Stimulated activated CD4-positive, alpha-beta T cell treated with anti-CD3 and anti-CD28 coated beads, TNF-alpha, amount 100 ng/mL, for 48 hours (primary cell): ENCODE results near the gene NECTIN1.
"Not testable (repeated sequence)": the region's sequence is repeated elsewhere in the genome, so short reads cannot be mapped to it uniquely, and the experiment has no call there.

Experiments used
- DNase-seq, 3 donors: peaks; one replicate each; pipeline ENCODE4 v3.0.0-alpha.2; 2020; ENCODE audit warnings: low read depth in 3 of 3

The NECTIN1 gene

DNA sequence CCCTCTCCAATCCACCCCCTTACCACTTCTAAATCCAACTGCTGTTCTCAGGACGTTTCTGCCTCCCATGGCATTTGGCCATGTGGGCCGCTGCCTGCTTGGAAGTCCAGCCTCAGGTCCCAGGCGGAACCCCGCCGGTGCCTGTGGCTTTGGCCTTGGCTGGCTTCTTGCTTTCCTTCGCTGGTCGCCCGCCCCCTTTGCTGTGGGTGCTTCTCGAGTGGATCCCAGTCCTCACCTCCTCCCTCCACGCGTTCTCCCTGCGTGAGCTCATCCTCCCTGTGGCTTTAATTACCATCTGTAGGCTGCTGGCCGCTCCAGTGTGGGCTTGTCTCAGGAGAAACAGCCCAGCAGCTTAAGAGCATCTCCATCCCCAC, 111.7 kb downstream of the NECTIN1 start:
- no peak for DNase-seq

DNA sequence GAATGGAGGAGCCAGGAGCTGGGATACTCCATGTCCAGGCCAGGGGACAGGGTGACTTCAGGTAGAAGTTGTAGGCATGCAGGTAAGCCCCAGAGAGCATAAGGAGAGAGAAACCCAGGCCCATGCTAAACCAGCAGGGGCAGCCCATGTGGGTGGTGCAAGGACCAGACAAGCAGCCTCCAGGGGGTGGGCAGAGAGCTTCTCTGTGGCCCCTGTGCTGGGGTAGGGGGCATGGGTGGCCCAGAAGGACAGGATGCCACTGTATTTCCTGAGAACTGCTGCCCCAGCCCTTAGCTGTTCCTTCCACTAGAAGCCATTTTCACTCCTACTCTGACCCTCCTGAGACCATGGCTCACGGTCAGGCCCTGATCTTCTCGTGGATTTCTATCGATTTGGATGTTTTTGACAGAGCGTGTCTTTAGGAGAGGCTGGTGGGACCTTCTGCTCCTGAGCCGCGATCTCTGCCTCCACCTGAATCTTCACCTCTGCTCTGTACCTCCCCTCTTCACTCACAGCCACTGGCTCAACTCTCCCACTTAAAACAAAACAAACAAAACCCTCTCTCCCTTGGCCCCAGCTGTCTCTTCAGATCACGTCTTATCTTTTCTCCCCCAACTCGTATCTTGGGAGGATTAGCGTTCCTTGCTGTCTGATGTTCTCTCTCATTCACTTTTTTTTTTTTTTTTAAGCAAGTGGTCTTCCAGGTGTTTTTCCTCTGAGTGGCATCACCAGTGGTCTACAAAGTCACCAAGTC, 112.2 kb downstream of the NECTIN1 start:
- no peak for DNase-seq

DNA sequence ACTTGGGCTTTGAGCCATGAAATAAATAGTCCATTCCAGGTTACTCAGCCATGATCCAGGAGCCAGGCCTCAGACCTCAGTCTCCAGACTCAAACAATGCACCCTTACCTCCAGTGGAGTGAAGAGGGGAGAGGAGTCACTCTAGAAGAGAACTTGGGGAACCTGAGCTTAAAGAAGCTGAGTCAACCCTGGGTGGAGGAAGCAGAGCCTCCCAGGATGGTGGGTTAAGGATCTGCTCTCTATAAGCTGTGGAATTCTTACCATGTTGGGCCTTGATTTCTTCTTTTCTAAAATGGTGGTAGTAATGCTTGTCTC, 113.2 kb downstream of the NECTIN1 start:
- DNase-seq: no peak

DNA sequence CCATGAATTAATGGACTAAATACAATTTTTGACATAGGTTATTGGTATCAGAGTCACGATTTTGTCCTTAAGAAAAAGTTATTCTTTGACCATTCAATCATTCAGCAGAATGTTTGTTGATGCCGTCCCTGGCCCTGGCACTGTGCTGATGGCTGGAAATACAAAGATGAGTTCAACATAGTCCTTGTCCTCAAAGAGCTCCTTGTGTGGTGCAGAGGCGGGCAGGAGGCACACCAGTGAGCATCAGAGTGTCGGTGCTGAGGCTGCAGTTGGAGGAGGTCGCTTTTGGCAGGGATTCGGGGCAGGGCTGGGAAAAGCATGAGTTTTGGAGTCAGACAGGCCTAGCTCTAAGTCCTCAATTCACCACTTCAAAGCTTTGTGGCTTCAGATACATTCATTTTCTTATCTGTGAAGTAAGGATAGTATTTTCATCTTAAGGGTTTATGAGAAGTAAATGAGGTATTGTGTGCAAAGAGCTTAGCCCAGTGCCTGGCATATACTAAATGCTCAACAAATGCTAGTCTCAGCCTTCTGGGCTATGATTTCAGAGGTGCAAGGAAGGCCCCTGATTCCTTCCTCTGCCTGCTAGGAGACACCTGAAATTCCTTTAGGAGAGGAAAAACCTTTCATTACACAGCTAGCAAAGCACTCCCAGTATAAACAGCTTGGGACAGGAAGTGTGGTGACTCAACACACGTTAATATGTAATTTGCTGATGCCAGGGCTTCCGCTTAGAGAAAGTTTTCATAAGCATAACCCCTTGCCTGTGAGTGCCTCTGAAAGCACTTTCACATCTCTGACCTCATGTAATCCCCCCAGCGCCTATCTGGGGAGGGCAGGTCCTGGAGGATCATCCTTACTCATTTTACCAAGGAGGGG, 113.8 kb downstream of the NECTIN1 start:
- DNase-seq: no peak

DNA sequence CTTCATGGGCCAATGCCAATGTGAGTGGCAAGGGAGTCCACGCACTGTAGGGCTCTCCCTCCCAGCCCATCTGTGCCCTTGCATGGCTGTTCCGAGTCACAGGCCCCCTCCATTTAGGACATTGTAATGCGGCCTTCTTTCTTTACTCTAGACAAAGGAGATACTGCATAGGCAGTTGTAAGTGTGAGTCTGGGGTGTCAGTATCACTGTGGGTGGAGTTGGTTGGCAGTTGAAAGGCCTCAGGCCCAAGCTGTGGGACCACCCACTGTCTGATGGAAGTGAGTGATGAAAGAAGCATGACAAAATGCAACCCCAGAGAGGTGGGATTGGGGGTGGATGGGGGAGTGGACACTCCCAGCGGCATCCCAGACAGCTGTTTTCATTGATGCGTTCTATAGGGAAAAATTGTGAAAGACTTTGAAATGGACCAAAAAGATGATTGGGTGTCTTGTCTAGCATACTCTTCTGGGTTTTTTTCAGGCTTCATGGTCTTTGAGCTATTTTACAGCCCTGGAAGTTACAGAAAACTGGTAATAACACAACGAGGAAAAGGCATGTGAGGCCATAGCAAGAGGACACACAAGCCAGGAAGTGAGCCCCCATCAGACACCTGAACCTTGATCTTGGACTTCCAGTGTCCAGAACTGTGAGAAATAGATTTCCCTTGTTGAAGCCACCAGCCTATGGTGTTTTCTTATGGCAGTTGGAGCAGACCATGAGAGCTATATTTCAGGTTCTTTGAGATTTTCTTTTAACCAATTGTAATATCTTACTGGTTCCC, 114.6 kb downstream of the NECTIN1 start:
- no peak for DNase-seq

DNA sequence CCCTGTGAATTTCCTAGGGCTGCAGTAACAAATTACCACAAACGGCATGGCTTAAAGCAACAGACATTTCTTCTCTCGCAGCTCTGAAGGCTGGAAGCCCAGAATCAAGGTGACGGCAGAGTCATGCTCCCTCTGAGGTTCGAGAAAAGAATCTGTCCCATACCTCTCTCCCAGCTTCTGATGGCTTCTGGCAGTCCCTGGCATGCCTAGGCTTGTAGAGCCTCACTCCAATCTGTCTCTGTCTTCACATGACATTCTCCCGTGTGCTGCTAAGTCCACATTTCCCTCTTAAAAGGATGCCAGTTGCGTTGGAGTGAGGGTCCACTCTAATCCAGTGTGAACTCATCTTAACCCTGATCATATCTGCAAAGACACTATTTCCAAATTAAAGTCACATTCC, 116.2 kb downstream of the NECTIN1 start:
- DNase-seq: no peak

DNA sequence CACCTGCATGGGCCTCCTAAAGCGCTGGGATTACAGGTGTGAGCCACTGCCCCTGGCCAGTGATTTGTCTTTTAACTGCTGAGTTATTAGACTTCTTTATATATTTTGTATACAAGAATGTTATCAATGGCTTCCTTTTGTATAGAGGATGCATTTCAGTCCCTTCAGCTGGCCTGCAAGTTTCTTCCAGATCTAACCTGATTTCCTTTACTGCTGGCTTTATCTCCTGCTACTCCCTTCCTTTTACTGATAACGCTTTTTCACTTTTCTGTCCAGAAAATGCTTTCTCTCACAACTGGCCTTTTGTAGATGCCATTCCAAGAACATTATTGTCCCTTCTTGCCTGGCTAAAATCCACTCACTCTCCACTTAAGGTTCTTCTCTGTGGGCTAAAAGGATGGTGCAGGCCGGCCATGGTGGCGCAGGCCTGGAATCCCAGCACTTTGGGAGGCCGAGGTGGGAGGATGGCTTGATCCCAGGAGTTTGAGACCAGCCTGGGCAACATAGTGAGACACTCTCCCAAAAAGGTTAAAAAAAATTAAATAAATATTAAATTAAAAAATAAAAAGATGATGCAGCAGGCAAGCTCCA, 118.1 kb downstream of the NECTIN1 start:
- DNase-seq: no peak

DNA sequence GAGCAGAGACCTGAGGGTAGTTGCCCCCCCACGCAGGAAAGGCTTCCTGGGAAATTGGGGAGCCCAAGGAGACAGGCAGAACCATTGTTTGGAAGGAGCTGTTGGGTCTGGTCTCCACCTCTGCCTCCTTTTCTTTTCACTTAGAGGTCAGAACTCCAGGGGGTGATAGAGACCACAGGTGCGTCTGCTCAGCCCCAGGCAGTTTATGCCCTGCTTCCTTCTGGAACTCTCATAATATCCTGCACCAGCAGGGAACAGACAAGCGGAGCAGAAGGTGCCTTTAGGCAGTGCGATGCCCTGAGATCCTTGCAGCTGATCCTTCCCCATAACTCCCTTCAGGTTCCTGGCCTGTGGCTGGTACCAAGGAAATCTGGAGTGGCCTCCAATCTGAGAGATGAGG, 120.2 kb downstream of the NECTIN1 start:
- no peak for DNase-seq

DNA sequence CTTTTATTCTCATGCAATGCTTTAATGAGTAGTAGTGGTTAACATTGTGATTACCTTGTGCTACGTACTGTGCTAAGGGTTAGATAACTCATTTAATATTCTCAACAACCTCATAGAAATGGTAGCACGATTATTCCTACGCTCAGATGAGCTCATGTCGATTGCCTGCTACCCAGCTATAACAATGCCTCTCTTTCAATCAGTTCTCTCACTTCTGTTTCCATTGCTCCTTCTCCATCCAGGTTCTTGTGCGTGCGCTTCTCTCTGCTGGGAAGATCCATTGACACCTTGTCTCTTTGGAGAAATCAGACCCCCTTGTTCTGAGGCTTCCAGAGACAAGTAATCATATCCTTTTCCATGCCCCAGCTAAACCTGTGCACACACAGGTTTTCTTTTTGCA, 120.8 kb downstream of the NECTIN1 start:
- no peak for DNase-seq

DNA sequence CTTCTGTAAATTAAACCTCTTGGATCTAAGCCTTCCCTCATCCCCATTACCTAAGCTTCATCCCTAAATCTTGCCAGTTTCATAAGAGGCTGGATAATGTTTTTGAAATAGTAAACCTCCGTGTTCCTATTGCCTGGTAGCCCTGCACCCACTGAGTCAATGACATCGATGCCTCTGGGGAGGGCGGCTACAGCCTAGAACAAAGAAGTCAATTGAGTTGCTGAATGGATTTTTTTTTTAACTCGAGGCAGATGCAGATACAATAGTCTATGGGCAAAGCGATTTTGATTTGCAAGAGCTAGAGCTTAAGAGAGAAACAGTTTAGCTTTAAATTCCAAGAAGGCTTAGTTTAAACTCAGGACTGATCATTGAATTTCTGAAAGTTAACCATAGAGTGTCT, 121.3 kb downstream of the NECTIN1 start:
- no peak for DNase-seq

DNA sequence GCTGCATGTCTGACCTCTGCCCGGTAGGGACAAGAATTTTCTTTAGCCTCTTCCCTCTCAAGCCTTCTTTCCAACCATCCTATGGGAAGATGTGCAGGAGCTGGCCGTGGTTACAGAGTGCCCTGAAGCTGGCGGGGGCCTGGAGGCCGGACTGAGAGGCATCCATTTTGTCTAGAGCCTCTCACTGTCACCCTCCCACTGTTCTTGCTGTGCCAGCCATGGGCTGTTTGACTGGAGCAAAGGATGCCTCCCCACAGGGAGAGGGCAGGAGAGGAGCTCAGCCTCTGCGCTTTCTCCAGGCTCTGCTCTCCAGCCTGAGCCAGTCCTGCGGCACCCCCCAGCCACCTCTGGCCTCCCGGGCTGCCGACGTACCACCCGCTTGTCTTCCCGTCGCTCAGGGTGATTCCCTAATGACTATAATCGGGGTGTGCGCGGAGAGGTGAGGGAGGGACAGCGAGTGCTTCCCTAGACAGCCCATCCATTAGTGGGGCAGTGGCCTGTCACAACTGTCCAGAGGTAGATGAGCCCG, 123.8 kb downstream of the NECTIN1 start:
- DNase-seq: no peak

DNA sequence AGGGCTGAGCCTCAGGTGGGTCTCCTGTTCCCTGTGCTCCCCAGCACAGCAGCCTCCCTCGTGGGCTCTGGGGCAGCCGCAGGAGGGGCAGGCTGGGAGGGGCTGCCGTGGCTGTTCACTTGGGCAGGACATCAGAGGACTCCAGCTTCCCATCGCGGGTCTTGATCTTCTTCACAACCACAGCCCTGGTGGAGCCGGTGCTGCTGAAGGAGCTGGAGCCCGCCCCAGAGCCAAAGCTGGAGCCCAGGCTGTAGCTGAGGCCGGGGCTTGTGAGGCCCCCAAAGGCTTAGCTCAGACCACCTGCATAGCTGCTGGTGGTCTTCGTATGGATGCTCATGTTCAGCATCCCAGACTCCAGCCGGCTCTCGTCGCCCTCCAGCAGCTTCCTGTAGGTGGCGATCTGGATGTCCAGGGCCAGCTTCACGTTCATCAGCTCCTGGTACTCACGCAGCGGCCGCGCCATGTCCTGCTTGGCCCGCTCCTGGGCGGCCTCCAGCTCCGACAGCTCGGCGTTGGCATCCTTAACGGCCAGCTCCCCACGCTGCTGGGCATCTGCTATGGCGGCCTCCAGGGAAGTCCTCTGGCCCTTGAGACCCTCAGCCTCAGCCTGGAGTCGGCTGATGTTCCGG, 126.1 kb downstream of the NECTIN1 start:
- DNase-seq: no peak

DNA sequence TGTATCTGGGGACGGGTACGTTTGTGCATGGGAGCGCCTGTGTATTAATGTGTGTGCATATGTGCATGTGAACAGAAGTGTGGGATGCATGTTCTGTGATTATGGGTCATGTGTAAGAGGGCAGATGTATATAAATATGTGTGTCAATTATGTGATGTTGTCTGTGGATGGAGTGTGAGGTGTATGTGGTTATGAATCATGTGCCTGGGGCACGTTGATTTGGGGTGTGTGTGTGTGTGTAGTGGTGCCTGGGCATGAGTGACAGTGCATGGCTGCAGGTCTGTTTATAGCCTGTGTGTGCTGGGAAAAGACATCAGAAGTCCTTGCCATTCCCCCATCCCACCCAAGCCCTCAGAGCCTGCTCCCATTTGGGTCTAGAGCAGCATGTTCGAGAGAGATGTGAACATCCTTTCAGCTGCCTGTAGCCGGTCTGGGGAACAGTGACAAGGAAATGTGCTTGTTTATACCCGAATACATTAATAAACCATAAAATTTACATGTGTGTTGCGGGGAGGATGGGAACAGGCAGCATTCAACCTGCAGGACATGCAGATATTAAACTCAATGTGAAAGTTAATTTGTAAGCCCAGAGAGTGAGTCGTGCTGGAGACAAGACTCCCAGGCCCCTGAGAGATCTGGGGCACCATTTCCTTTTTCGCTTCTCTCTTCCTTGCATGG, 129.0 kb downstream of the NECTIN1 start:
- no peak for DNase-seq

DNA sequence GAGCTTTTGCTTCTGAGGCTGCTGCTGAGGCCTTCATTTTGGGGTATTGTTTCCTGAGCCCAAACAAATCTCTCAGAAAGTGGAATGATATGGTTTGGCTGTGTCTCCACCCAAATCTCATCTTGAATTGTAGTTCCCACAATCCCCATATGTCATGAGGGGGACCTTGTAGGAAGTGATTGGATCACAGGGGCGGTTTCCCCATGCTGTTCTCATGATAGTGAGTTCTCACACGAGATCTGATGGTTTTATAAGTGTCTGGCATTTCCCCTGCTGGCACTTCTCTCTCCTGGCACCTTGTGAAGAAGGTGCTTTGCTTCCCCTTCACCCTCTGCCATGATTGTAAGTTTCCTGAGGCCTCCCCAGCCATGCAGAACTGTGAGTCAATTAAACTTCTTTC, 133.1 kb downstream of the NECTIN1 start:
- DNase-seq: not testable (repeated sequence)

DNA sequence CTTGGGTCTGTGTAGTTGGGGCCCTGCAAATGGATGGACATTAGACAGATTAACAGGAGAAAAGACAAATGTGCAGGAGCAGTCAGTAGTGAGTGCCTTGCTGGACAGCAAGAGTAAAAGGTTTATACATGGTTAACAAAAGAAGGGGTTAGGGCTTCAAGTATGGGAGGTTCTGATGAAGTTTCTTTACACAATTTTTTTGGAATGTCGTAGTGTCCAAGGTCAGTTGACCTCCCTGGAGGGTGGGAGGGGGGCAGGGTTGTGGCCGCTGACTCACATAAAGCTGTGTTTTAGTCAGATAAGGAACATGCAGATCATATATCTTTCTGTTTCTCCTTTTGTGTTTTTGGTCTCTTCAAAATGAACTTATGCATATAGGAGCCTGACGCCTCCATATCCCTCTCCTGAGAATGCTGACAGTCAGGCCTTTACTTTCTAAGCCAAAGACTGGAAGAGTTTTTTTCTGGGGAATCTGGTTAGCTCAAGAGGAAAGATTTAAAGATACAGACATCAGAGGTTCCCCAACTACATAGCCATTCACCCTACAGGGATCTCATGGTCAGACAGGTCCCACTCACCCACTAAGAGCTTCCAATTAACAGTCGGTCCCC, 134.3 kb downstream of the NECTIN1 start:
- no peak for DNase-seq

DNA sequence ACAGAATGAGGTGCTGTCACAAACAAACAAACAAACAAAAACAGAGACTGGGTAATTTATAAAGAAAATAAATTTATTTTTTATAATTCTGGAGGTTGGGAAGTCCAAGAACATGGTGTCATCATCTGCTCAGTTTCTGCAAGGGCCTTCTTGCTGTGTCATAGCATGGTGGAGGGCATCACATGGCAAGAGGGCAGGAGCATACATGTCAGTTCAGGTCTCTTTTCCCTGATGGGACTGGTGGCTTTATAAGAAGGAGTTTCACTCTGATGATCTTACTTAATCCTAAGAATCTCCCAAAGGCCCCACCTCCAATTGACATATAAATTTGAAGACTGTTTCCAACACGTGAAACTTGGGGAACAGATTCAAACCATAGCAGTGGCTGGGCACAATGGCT, 135.7 kb downstream of the NECTIN1 start:
- DNase-seq: no peak

DNA sequence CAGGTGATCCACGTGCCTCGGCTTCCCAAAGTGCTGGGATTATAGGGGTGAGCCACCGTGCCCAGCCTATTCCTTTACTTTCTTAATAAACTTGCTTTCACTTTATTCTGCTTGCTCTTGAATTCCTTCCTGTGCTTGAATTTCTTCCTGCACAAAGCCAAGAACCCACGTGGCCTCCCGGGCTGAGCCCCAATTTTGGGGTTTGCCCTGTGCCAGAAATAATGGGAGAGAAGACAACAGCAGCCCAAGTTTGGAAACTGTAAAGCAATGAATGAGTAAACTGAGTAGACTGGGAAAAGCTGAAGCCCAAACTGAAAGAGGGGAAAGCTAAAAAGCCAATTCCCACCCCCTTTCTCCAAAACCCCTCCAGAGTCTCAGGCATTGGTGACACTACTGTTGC, 136.4 kb downstream of the NECTIN1 start:
- DNase-seq: no peak

DNA sequence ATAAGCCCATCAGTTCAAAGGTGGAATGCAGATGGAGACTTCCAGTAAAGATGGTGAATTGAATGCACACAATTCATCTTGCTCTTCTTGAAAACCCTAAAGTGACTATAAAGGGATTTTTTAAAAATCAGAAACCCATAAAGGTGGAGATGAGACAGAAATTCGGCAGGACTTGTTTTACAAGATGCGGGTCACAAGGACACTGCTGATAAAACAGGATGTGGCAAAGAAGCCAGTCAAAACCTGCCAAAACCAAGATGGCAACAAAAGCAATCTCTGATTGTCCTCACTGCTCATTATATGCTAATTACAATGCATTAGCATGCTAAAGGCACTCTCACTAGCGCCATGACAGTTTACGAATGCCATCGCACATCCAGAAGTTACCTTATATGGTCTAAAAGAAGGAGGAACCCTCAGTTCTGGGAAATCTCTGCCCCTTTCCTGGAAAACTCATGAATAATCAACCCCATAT, 137.1 kb downstream of the NECTIN1 start:
- DNase-seq: no peak

DNA sequence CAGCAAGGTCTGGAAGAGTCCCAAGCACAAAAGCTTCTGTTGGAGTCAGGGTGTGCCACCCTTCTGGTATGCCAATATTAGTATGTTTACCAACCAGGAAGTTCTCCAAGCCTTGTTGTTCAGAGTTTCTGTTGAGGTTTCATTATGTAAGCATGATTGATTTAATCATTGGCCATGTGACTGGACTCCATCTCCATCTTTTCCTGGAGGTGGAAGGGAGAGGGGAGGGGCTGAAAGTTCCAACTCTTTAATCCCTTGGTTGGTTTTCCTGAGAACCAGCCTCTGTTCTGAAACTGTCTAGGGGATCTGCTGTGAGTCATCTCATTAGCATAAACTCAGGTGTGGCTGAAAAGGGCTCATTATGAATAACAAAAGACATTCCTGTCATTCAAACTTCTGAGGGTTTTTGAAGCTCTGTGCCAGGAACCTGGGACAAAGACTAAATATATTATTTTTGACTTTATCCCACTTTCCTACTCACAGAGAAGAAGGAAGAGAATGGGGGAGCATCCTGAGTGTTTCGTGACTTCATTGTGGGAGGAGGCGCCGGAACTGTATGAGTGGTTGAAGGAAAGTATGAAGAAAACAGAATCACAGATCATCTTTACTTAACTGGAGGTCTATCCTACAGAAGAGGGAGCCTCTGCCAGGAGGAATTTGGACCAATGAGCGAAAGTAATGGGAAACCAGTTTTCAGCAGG, 138.2 kb downstream of the NECTIN1 start:
- DNase-seq: no peak

DNA sequence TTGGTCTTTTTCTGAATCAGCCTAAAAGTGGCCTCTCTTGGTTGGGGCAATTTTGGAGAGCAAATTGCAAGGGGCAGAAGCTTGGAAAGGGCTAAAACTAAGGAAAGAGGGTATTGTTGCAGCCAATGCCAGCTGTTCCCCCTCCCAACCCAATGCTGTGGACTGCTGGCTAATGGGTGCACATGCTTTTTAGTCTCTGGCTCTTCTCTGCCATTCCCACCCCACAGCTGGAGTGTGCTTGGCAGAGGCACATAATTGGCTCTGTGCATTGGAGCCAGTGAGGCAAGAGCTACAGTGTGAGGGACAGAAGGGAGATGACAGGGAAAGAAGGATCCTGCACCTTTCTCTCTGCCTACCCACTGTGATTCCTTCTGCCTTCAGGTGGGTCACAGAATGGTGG, 140.0 kb downstream of the NECTIN1 start:
- DNase-seq: no peak
